ENCODE data around the gene BLM.
"Not testable (repeated sequence)": the region's sequence is repeated elsewhere in the genome, so short reads cannot be mapped to it uniquely, and the experiment has no call there.

BLM gene

GRCh38 chr15:90819390-90819789, 102.2 kb downstream of the BLM start:
- no peak for DNase-seq (ENCODE audit: low read depth in 1 of 2, low spot score in 1 of 2)

GRCh38 chr15:90819850-90820249, 102.7 kb downstream of the BLM start:
- DNase-seq (ENCODE audit: low read depth in 1 of 2, low spot score in 1 of 2) = no peak

- DNase-seq (ENCODE audit: low read depth in 1 of 2, low spot score in 1 of 2) = no peak
Observed at GRCh38 chr15:90820481-90820880, 103.3 kb downstream of the BLM start.

- no peak for DNase-seq (ENCODE audit: low read depth in 1 of 2, low spot score in 1 of 2)
Observed at GRCh38 chr15:90822204-90822955, 105.2 kb downstream of the BLM start.

DNA sequence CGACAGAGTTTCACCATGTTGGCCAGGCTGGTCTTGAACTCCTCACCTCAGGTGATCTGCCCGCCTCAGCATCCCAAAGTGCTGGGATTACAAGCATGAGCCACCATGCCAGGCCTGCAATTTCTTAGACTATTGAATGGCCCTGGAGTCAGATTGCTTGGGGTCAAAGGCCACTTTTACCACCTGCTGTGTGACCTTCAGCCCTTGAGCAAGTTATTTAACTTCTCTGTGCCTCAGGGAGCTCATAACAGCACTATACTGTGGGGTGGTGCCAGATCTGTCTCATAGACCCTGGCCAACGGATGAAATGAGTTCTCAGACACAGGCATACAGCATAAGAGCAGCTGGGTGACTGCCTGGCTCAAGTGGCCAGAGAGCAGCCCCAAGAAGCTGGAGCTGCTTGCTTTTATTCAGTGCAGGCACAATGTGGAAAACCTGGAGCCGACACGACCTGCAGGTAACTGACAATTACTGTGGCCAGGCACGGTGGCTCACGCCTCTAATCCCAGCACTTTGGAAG, 106.4 kb downstream of the BLM start:
- no peak for DNase-seq (ENCODE audit: low read depth in 1 of 2, low spot score in 1 of 2)

GRCh38 chr15:90825115-90825899, 108.2 kb downstream of the BLM start:
- DNase-seq (ENCODE audit: low read depth in 1 of 2, low spot score in 1 of 2) = not testable (repeated sequence)

GRCh38 chr15:90826206-90826885, 109.2 kb downstream of the BLM start:
- DNase-seq (ENCODE audit: low read depth in 1 of 2, low spot score in 1 of 2) = not testable (repeated sequence)

DNA sequence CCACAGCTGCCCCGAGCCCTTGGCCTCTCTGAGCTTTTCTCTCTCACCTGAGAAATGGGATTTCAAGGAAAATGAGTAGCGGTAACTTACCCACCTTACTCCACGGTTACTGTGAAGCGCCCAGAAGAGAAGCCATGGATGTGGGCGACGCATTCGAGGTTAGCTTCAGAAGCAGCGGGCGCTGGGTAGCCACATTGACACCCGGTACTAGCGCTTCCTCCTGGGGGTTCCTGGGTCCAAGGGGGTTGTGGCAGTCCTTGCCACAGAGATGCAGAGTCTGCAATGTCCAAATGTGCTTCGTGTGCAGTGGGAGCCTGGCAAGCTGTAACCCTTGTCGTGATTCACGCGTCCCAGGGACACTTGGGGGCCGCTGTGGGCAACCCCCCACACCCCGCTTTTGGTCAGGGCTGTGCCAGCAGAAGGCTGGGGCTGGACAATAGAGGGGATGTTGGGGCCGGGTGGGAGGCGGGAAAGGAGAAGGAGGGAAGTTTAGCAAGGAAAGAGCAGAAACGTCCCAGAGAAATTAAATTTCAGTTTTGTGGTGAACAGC, 109.8 kb downstream of the BLM start:
- DNase-seq (ENCODE audit: low read depth in 1 of 2, low spot score in 1 of 2) = no peak

- no peak for DNase-seq (ENCODE audit: low read depth in 1 of 2, low spot score in 1 of 2)
Observed at GRCh38 chr15:90828111-90828510, 111.0 kb downstream of the BLM start.

- DNase-seq (ENCODE audit: low read depth in 1 of 2, low spot score in 1 of 2) = no peak
Observed at GRCh38 chr15:90829126-90829525, 112.0 kb downstream of the BLM start.

- no peak for DNase-seq (ENCODE audit: low read depth in 1 of 2, low spot score in 1 of 2)
Observed at GRCh38 chr15:90829942-90830440, 112.8 kb downstream of the BLM start.

- no peak for DNase-seq (ENCODE audit: low read depth in 1 of 2, low spot score in 1 of 2)
Observed at GRCh38 chr15:90834626-90835025, 117.5 kb downstream of the BLM start.

- no peak for DNase-seq (ENCODE audit: low read depth in 1 of 2, low spot score in 1 of 2)
Observed at GRCh38 chr15:90836296-90836871, 119.2 kb downstream of the BLM start.

GRCh38 chr15:90837094-90837493, 119.9 kb downstream of the BLM start:
- no peak for DNase-seq (ENCODE audit: low read depth in 1 of 2, low spot score in 1 of 2)

DNA sequence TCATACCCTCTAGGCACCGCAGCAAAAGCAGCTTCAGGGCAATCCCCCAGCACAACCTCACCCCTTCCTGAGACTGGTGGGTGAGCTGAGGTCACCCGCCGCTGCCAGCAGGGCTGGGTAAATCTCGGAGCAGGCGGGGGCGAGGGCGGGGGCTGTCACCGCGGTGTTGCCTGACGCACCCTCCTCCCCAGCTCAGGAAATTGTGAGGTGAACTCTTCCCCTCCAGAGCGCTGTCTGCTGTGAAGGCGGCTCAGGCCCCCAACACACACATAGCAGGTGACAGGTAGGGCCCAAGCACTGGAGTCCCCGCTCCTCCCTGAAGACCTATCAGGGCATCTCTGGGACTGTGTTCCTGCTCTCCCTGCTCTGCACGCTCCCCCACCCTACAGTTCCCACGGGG, 121.0 kb downstream of the BLM start:
- DNase-seq (ENCODE audit: low read depth in 1 of 2, low spot score in 1 of 2) = peak; percentile 59 to 70

DNA sequence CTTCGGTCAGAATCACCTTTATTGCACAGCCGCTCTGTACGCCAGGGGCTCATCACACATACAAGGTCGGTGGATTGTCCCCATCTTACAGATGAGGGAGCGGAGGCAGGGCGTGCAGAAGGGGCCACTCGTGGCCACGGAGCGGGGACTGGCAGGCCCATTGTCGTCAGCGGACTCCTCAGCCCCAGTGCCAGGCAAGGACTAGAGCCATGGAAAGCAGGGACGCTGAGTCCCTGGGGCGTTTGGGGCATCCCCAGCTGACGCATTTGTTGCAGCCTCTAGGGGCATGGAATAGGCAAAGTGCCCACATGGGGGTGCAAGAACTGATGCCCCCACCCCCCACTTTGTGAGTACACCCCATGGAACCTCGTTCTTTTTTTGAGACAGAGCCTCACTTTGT, 121.4 kb downstream of the BLM start:
- no peak for DNase-seq (ENCODE audit: low read depth in 1 of 2, low spot score in 1 of 2)

GRCh38 chr15:90839187-90840071, 122.3 kb downstream of the BLM start:
- DNase-seq (ENCODE audit: low read depth in 1 of 2, low spot score in 1 of 2) = no peak

DNA sequence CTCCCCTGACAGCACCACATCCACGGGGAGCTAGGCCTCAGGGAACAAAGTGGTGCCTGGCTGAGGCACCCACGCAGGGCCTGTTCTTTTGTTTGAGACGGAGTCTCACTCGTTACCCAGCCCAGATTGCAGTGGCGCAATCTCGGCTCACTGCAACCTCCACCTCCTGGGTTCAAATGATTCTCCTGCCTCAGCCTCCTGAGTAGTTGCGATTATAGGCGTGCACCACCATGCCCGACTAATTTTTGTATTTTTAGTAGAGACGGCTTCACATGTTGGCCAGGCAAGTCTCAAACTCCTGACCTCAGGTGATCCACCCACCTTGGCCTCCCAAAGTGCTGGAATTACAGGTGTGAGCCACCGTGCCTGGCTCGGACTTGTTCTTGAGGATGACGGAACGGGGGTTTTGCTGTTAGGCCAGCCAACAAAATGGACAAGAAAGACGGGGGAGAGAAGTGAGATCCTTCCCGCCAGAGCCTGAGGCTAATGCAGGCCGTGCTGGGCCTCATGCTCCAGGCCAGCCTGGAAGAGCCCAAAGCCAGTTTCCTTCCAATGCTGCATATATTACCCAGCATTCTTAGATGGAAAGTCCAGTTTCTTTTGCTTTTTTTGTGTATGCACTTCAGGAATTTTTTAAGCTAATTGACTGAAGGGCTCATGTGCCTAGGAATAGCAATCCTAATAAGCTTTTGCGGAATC, 123.2 kb downstream of the BLM start:
- DNase-seq (ENCODE audit: low read depth in 1 of 2, low spot score in 1 of 2) = no peak

GRCh38 chr15:90840954-90841353, 123.8 kb downstream of the BLM start:
- DNase-seq (ENCODE audit: low read depth in 1 of 2, low spot score in 1 of 2) = no peak

Data from activated T-helper 1 cell treated with anti-CD3 and anti-CD28 coated beads, Interleukin-2, amount 50 U/mL, for 16 hours (primary cell).